GM23338 (cell line): ENCODE results near the gene SP100. TPM values are rescaled to one million over a fixed set of nuclear protein-coding genes. Genes with fewer than 3 reads are reported as not detected.
A peak's percentile ranks its signal among the peaks of the same experiment; 100 is the strongest.

Experiments used
- ATAC-seq: fragments of 200-7000 bp; cut with Tn5 transposase; 3 replicates; pipeline ENCODE4 v1.9.1; 2020
- DNase-seq: peaks from one replicate; pipeline ENCODE4 v3.0.0-alpha.2; 2015; ENCODE audit warnings: low spot score
- H2AFZ ChIP-seq: fragments of 200-600 bp; sonication (generic); 2 replicates; pipeline ENCODE4 v1.8.0; 2016; ENCODE audit warnings: antibody characterized with exemption, mild to moderate bottlenecking, moderate library complexity
- H3F3A ChIP-seq: fragments of 200-600 bp; sonication (generic); replicated peaks from 2 replicates; pipeline ENCODE4 v1.8.0; 2017; ENCODE audit warnings: antibody characterized with exemption, mixed run types, low read depth
- H3K27ac ChIP-seq: fragments of 200-600 bp; sonication (generic); 2 replicates; pipeline ENCODE4 v1.6.1; 2016; ENCODE audit warnings: low read depth
- H3K27me3 ChIP-seq: fragments of 200-600 bp; sonication (generic); 2 replicates; pipeline ENCODE4 v1.8.0; 2016; ENCODE audit warnings: mild to moderate bottlenecking, mixed run types, moderate library complexity; ENCODE audit not compliant: insufficient read depth
- H3K36me3 ChIP-seq: fragments of 200-600 bp; sonication (generic); 2 replicates; pipeline ENCODE4 v1.8.0; 2016; ENCODE audit warnings: mild to moderate bottlenecking; ENCODE audit not compliant: insufficient read depth
- H3K4me1 ChIP-seq: fragments of 200-600 bp; sonication (generic); 2 replicates; pipeline ENCODE4 v1.8.0; 2016; ENCODE audit warnings: mild to moderate bottlenecking, moderate library complexity; ENCODE audit not compliant: insufficient read depth
- H3K4me2 ChIP-seq: fragments of 200-600 bp; sonication (generic); 2 replicates; pipeline ENCODE4 v1.7.1; 2017; ENCODE audit warnings: mixed run types
- H3K4me3 ChIP-seq: fragments of 200-600 bp; sonication (generic); 2 replicates; pipeline ENCODE4 v1.6.1; 2016; ENCODE audit warnings: mixed run types
- H3K79me2 ChIP-seq: fragments of 200-600 bp; sonication (generic); replicated peaks from 2 replicates; pipeline ENCODE4 v1.8.0; 2017; ENCODE audit warnings: mild to moderate bottlenecking; ENCODE audit not compliant: insufficient read depth
- H3K9me2 ChIP-seq: fragments of 200-600 bp; sonication (generic); 2 replicates; pipeline ENCODE4 v1.8.0; 2017; ENCODE audit not compliant: insufficient read depth
- H4K20me1 ChIP-seq: fragments of 200-600 bp; sonication (generic); replicated peaks from 2 replicates; pipeline ENCODE4 v1.8.0; 2017; ENCODE audit warnings: mild to moderate bottlenecking; ENCODE audit not compliant: insufficient read depth
- H3K27ac Mint-ChIP-seq: 2 replicates; pipeline ENCODE4 v1.8.0; 2020; ENCODE audit warnings: inconsistent platforms, mild to moderate bottlenecking, moderate library complexity, mixed read lengths
- H3K27me3 Mint-ChIP-seq: 3 replicates; pipeline ENCODE4 v1.8.0; 2022; ENCODE audit warnings: low read depth, mild to moderate bottlenecking, moderate library complexity, mixed read lengths, inconsistent platforms; ENCODE audit not compliant: insufficient read depth, poor library complexity
- H3K36me3 Mint-ChIP-seq: 3 replicates; pipeline ENCODE4 v1.8.0; 2021; ENCODE audit warnings: low read depth, mild to moderate bottlenecking, inconsistent platforms, moderate library complexity, mixed read lengths
- H3K4me1 Mint-ChIP-seq: 3 replicates; pipeline ENCODE4 v1.8.0; 2020; ENCODE audit warnings: mild to moderate bottlenecking, inconsistent platforms, mixed read lengths
- H3K4me3 Mint-ChIP-seq: 3 replicates; pipeline ENCODE4 v1.8.0; 2021; ENCODE audit warnings: moderate library complexity, mild to moderate bottlenecking, inconsistent platforms, mixed read lengths
- H3K9me3 Mint-ChIP-seq: 3 replicates; pipeline ENCODE4 v1.8.0; 2020; ENCODE audit warnings: moderate library complexity, mild to moderate bottlenecking, inconsistent platforms, mixed read lengths
- CTCF ChIP-seq, 2 experiments: fragments of 200-600 bp in 1 of 2; sonication (generic) in 1 of 2; conservative IDR thresholded peaks; 2 replicates each; pipeline versions ENCODE4 v1.5.1 to v1.6.1; 2016 to 2017; ENCODE audit warnings: antibody characterized with exemption in 2 of 2, low read depth in 2 of 2, mild to moderate bottlenecking in 2 of 2, moderate library complexity in 1 of 2
- EZH2 ChIP-seq: fragments of 200-600 bp; sonication (generic); IDR thresholded peaks from one replicate; pipeline ENCODE4 v1.8.0; 2017; ENCODE audit warnings: antibody characterized with exemption, mild to moderate bottlenecking, low read depth; ENCODE audit not compliant: unreplicated experiment
- EZH2phosphoT487 ChIP-seq: fragments of 200-600 bp; sonication (generic); IDR thresholded peaks from one replicate; pipeline ENCODE4 v1.8.1; 2018; ENCODE audit warnings: antibody characterized with exemption; ENCODE audit not compliant: unreplicated experiment
- JUNB ChIP-seq: IDR thresholded peaks from one replicate; pipeline ENCODE4 v1.6.1; 2016; ENCODE audit warnings: antibody characterized with exemption; ENCODE audit not compliant: unreplicated experiment
- NANOG ChIP-seq: IDR thresholded peaks from 2 replicates; pipeline ENCODE4 v1.6.1; 2016; ENCODE audit warnings: antibody characterized with exemption, borderline replicate concordance
- POLR2AphosphoS5 ChIP-seq: IDR thresholded peaks from 2 replicates; pipeline ENCODE4 v1.6.1; 2016; ENCODE audit warnings: antibody characterized with exemption, low read depth
- REST ChIP-seq: IDR thresholded peaks from one replicate; pipeline ENCODE4 v1.6.1; 2018; ENCODE audit warnings: antibody characterized with exemption; ENCODE audit not compliant: unreplicated experiment
- STAT1 ChIP-seq: IDR thresholded peaks from one replicate; pipeline ENCODE4 v1.6.1; 2016; ENCODE audit warnings: antibody characterized with exemption; ENCODE audit not compliant: unreplicated experiment
- ZNF114 ChIP-seq: fragments of 250-450 bp; sonication (Bioruptor Pico); IDR thresholded peaks from 2 replicates; pipeline ENCODE4 v1.5.0; 2020; ENCODE audit warnings: mild to moderate bottlenecking, moderate library complexity
- ZNF331 ChIP-seq: fragments of 250-450 bp; sonication (Bioruptor Pico); IDR thresholded peaks from 2 replicates; pipeline ENCODE4 v1.5.0; 2020; ENCODE audit warnings: low read depth, mild to moderate bottlenecking, moderate library complexity
- polyA plus RNA-seq: library from polyadenylated mRNA; unstranded; fragments of >200 nt; fragmentation: Nextera tagmentation; extraction: Ambion mirVana; gene quantifications from 2 replicates; pipeline ENCODE4 v1.2.1, GENCODE V29; 2016
- total RNA-seq: library from RNA; depleted of rRNA; stranded (reverse); fragments of >200 nt; shearing (Covaris generic); gene quantifications from 2 replicates; pipeline ENCODE4 v1.2.3, GENCODE V29; 2014
- TF ChIP-seq, protein P1 (sequence below): IDR thresholded peaks from 2 replicates; pipeline ENCODE4 v1.6.1; 2016; ENCODE audit warnings: antibody characterized with exemption

The SP100 gene
- total and polyA plus RNA-seq, 2 experiments from 2014 or later = 0.44 to 0.73 TPM

DNA sequence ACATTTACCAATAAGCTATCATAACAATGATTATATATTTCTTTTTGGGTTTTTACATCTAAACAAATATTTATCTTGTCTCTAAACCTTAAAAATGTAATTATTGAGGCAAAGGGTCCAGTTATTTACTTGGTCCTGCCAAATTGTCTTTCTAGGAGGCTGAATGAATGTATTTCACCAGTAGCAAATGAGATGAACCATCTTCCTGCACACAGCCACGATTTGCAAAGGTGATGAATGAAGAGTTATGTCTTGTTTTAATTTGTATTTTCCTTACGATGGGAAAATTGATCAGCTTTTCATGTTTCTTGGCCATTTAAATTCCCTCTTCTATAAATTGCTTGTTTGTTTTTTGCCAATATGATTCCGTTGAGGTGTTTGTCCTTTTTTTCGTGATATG, 1.4 kb downstream of the SP100 start:
- Histone ChIP-seq H3K27me3 (peaks cover 4% of the 10 kb centered on the region), H4K20me1 (no peaks in the 10 kb centered on the region), H3F3A (no peaks in the 10 kb centered on the region), H2AFZ (no peak overlapping the region), H3K79me2 (no peaks in the 10 kb centered on the region), H3K4me3 (no peak overlapping the region), H3K9me2 (no peaks in the 10 kb centered on the region; the same call in 1 of the 2 replicates), H3K36me3 (no peaks in the 10 kb centered on the region), H3K4me1 (no peaks in the 10 kb centered on the region), H3K4me2 (no peak overlapping the region), H3K27ac (no peak overlapping the region)
- peaks cover 9% of the 10 kb centered on the region for H3K27me3 Mint-ChIP-seq
- TF ChIP-seq, protein P1, sequence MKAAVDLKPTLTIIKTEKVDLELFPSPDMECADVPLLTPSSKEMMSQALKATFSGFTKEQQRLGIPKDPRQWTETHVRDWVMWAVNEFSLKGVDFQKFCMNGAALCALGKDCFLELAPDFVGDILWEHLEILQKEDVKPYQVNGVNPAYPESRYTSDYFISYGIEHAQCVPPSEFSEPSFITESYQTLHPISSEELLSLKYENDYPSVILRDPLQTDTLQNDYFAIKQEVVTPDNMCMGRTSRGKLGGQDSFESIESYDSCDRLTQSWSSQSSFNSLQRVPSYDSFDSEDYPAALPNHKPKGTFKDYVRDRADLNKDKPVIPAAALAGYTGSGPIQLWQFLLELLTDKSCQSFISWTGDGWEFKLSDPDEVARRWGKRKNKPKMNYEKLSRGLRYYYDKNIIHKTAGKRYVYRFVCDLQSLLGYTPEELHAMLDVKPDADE = no peak
- no peak for ATAC-seq
- H3K4me3 Mint-ChIP-seq = no peak overlapping the region
- H3K27ac Mint-ChIP-seq = no peak overlapping the region
- H3K9me3 Mint-ChIP-seq = no peaks in the 10 kb centered on the region; the same call in 2 of the 3 replicates
- no peak for DNase-seq
- H3K36me3 Mint-ChIP-seq = no peaks in the 10 kb centered on the region
- peaks cover 4% of the 10 kb centered on the region; the same call in 2 of the 3 replicates for H3K4me1 Mint-ChIP-seq

DNA sequence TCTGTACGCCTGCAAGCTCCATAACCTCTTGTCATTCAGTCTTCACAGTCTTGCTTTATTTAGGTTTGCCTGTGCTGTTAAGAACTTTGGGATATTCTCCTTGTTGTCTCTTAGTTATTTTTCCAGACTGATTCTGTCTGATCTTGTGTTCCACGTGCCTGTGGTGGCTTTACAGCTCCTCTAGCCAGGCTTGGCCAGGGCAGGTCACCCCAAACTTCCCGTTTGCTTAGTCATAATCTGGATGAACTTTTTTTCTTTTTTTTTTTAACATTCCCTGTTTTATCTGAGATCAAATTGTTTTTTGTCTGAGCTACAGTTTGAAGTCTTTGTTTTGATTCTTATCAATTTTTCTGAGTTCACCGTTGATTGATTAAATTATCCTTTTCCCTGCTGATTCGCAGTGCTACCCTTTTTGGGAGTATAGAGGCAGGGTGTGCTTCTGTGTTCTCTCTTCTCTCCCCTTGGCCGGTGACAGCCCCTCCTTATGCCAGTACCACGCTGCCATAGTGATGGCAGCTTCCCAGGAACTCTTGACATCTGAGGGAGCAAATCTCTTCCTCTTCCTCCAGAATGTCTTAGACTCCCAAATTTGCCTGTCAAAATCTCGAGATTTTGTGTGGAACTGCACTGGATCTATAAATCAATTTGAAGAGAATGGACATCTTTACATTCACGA, 2.5 kb downstream of the SP100 start:
- Histone ChIP-seq H2AFZ (0 out of 2 replicates have a peak overlapping the region, but pooled peaks have one; percentile 28), H3K9me2 (no peaks in the 10 kb centered on the region; the same call in 1 of the 2 replicates), H3K27me3 (no peaks in the 10 kb centered on the region), H3K79me2 (no peaks in the 10 kb centered on the region), H3K4me1 (no peaks in the 10 kb centered on the region), H3F3A (no peaks in the 10 kb centered on the region), H3K36me3 (no peaks in the 10 kb centered on the region), H3K4me3 (no peak overlapping the region), H3K27ac (no peak overlapping the region), H4K20me1 (no peaks in the 10 kb centered on the region), H3K4me2 (no peak overlapping the region)
- Mint-ChIP-seq H3K27me3 (peaks cover 2% of the 10 kb centered on the region), H3K36me3 (no peaks in the 10 kb centered on the region), H3K4me3 (no peak overlapping the region), H3K4me1 (peaks cover 4% of the 10 kb centered on the region; the same call in 2 of the 3 replicates), H3K27ac (no peak overlapping the region), H3K9me3 (no peaks in the 10 kb centered on the region)
- DNase-seq (no peak), ATAC-seq (no peak)
- TF ChIP-seq EZH2phosphoT487 (no peak), NANOG (no peak), STAT1 (no peak), EZH2 (no peak), REST (no peak), ZNF331 (no peak), JUNB (no peak), POLR2AphosphoS5 (no peak), CTCF (conservative IDR thresholded peaks at IDR 0.05; ENCODE audit: low read depth in 2 of 2) (no peak), ZNF114 (CRISPR knock-in tag) (no peak)
- TF ChIP-seq, protein P1 = no peak
